ENCODE data around the gene PSPH.

PSPH gene

GRCh38 chr7:56007891-56008290 lies 43.4 kb downstream of the PSPH start:
- no peak for DNase-seq (ENCODE audit: low read depth in 1 of 2, low spot score in 1 of 2)
- in situ Hi-C loops (cut with HindIII; ENCODE audit: low pct_unique_long_range_greater_than_20kb, low sequenced_read_pairs) = no loop called here
- no peak for TF ChIP-seq JUND (IDR thresholded peaks at IDR 0.05; ENCODE audit: low read depth)

DNA sequence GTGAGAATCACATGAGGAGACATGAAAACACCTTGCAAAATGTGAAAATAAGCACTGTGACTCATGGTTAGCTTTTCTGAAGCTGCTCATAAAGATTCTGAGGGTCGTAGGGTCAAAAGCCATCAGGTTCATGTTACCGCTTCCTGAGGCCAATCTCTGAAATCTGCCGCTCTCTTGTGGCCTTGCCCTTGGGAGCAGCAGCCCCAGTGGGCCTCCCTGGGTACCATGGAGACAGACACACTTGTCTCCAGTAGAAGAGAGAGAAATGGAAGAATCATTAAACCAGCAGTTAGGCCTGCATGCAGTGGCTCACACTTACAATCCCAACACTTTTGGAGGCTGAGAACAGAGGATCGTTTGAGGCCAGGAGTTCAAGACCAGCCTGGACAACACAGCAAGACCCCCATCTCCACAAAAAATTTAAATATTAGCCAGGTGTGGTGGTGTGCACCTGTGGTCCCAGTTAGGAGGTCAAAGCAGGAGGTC lies 44.0 kb downstream of the PSPH start:
- no peak for TF ChIP-seq JUND (IDR thresholded peaks at IDR 0.05; ENCODE audit: low read depth)
- in situ Hi-C loops (cut with HindIII; ENCODE audit: low pct_unique_long_range_greater_than_20kb, low sequenced_read_pairs) = no loop called here

DNA sequence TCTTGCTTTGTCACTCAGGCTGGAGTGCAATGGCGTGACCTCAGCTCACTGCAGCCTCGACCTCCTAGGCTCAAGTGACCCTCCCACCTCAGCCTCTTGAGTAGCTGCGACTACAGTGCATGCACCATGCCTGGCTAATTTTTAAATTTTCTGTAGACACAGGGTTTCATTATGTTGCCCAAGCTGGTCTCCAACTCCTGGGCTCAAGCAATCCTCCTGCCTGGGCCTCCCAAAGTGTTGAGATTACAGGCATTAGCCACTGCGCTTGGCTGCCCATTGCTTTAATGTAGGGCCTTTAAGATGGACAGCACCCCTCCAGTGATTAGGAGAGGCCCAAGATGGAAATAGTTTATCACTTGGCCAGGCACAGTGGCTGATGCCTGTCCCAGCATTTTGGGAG lies 47.5 kb downstream of the PSPH start:
- TF ChIP-seq JUND (IDR thresholded peaks at IDR 0.05; ENCODE audit: low read depth) = no peak
- DNase-seq (ENCODE audit: low read depth in 1 of 2, low spot score in 1 of 2) = no peak
- in situ Hi-C loops (cut with HindIII; ENCODE audit: low pct_unique_long_range_greater_than_20kb, low sequenced_read_pairs) = no loop called here

More for the DNA sequence above, 44.0 kb downstream of the PSPH start:
- no peak for DNase-seq (ENCODE audit: low read depth in 1 of 2, low spot score in 1 of 2)

DNA sequence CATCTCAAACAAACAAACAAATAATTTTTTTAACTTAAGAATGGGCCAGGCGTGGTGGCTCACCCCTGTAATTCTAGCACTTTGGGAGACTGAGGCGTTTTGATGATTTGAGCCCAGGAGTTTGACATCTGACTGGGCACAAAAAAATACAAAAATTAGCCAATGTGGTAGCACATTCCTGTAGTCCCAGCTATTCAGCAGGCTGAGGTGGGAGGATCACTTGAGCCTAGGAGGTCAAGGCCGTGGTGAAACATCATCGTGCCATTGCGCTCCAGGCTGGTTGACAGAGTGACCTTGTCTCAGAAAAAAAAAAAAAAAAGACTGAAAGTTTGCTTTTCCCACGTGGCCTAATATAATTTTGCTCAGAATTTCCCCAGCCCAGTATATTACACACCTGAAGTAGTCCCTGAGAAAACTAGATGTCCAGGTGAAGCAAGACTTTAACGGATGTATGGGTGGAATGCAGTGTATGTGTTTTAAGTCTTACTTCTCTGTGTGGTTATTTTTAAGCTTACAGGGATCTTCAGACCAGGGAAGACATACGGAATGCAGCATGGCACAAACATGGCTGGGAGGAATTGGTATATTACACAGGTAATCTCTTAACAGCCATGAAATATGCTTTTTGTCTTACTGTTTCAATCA lies 54.3 kb downstream of the PSPH start:
- no peak for DNase-seq (ENCODE audit: low read depth in 1 of 2, low spot score in 1 of 2)
- in situ Hi-C loops (cut with HindIII; ENCODE audit: low pct_unique_long_range_greater_than_20kb, low sequenced_read_pairs) = no loop called here
- TF ChIP-seq JUND (IDR thresholded peaks at IDR 0.05; ENCODE audit: low read depth) = no peak

- in situ Hi-C loops (cut with HindIII; ENCODE audit: low pct_unique_long_range_greater_than_20kb, low sequenced_read_pairs) = no loop called here
- no peak for DNase-seq (ENCODE audit: low read depth in 1 of 2, low spot score in 1 of 2)
- TF ChIP-seq JUND (IDR thresholded peaks at IDR 0.05; ENCODE audit: low read depth) = no peak
These were observed 58.9 kb downstream of the PSPH start for GRCh38 chr7:55992346-55992745.

- no peak for TF ChIP-seq JUND (IDR thresholded peaks at IDR 0.05; ENCODE audit: low read depth)
- no peak for DNase-seq (ENCODE audit: low read depth in 1 of 2, low spot score in 1 of 2)
- in situ Hi-C loops (cut with HindIII; ENCODE audit: low pct_unique_long_range_greater_than_20kb, low sequenced_read_pairs) = no loop called here
These were observed 67.7 kb downstream of the PSPH start for GRCh38 chr7:55983537-55983936.

- in situ Hi-C loops (cut with HindIII; ENCODE audit: low pct_unique_long_range_greater_than_20kb, low sequenced_read_pairs) = no loop called here
- TF ChIP-seq JUND (IDR thresholded peaks at IDR 0.05; ENCODE audit: low read depth) = no peak
These were observed 71.0 kb downstream of the PSPH start for GRCh38 chr7:55980266-55980665.

DNA sequence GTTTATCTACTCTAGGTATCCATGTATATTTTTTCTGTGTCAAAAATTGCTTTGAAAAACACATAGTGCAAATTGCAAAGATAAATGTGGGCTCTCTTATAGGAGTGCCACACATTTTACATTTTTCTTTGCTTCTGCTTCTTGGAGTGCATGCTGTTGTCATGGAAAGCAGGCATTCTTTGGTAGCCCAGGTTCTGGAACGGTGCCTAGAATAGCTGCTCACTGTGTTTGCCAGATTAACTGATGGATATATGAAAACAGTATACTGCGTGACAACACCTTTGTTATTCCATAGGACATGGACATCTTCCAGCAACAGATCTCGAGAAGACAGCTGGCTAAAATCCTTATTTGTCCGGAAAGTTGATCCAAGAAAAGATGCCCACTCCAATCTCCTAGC lies 73.4 kb downstream of the PSPH start:
- DNase-seq (ENCODE audit: low read depth in 1 of 2, low spot score in 1 of 2) = peak in 1 of 2 experiments; percentile 48
- in situ Hi-C loops (cut with HindIII; ENCODE audit: low pct_unique_long_range_greater_than_20kb, low sequenced_read_pairs) = no loop called here
- TF ChIP-seq JUND (IDR thresholded peaks at IDR 0.05; ENCODE audit: low read depth) = no peak

More at GRCh38 chr7:55980266-55980665, 71.0 kb downstream of the PSPH start:
- DNase-seq (ENCODE audit: low read depth in 1 of 2, low spot score in 1 of 2) = no peak

- DNase-seq (ENCODE audit: low read depth in 1 of 2, low spot score in 1 of 2) = no peak
- no peak for TF ChIP-seq JUND (IDR thresholded peaks at IDR 0.05; ENCODE audit: low read depth)
- in situ Hi-C loops (cut with HindIII; ENCODE audit: low pct_unique_long_range_greater_than_20kb, low sequenced_read_pairs) = no loop called here
These were observed 75.1 kb downstream of the PSPH start for GRCh38 chr7:55975988-55976633.

DNA sequence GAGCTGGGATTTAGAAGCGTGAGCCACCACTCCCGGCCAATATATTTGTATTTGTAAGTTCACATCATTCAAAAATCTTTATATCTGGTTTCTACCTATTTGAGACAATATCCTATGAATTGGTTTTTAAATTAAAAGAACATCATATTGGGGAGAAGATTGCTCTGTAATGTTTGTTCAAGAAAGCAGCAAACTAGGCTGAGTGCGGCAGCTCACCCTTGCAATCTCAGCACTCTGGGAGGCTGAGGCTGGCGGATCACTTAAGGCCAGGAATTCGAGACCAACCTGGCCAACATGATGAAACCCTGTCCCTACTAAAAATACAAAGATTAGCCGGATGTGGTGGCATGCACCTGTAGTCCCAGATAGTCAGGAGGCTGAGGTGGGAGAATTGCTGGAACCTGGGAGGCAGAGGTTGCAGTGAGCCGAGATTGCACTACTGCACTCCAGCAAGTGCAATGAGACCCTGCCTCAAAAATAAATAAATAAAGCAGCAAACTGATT lies 77.4 kb downstream of the PSPH start:
- no peak for TF ChIP-seq JUND (IDR thresholded peaks at IDR 0.05; ENCODE audit: low read depth)
- in situ Hi-C loops (cut with HindIII; ENCODE audit: low pct_unique_long_range_greater_than_20kb, low sequenced_read_pairs) = no loop called here
- no peak for DNase-seq (ENCODE audit: low read depth in 1 of 2, low spot score in 1 of 2)

GRCh38 chr7:55970978-55971377 lies 80.3 kb downstream of the PSPH start:
- no peak for TF ChIP-seq JUND (IDR thresholded peaks at IDR 0.05; ENCODE audit: low read depth)
- in situ Hi-C loops (cut with HindIII; ENCODE audit: low pct_unique_long_range_greater_than_20kb, low sequenced_read_pairs) = no loop called here

DNA sequence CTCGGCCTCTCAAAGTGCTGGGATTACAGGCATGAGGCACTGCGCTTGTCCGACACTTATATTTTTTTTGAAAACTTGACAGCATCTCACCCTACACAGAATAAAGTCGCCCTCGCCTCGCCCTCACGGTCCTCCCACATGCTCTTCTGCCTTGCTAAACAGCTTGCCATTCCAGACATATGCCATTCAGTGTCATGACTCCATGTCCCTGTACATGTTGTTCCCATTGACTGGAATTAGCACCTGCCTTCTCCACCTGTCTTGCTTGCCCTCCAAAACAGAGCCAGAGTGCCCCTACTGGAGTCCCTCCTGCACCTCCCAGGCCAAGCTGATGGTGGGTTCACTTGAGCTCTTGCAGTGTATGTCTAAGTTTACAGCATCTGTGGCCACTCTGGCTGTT lies 80.7 kb downstream of the PSPH start:
- in situ Hi-C loops (cut with HindIII; ENCODE audit: low pct_unique_long_range_greater_than_20kb, low sequenced_read_pairs) = no loop called here
- no peak for TF ChIP-seq JUND (IDR thresholded peaks at IDR 0.05; ENCODE audit: low read depth)
- peak in 1 of 2 experiments; percentile 23 for DNase-seq (ENCODE audit: low read depth in 1 of 2, low spot score in 1 of 2)

More at GRCh38 chr7:55970978-55971377, 80.3 kb downstream of the PSPH start:
- DNase-seq (ENCODE audit: low read depth in 1 of 2, low spot score in 1 of 2) = peak in 1 of 2 experiments; percentile 79

DNA sequence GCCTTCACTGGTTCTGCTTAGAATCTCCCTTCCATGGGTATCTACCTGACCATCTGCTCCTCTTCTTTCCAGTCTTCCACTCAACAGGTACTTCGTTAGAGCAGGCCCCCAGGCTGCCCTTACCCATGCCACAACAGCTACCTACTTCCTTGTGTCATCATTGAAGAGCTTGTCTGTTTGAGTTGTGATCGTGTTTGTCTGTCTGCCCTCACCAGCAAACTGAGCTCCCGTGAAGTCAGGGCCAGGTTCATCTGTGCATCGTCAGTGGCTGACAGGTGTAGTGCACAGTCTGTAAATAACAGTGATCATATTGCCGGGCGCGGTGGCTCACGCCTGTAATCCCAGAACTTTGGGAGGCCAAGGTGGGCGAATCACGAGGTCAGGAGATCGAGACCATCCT lies 81.9 kb downstream of the PSPH start:
- no peak for TF ChIP-seq JUND (IDR thresholded peaks at IDR 0.05; ENCODE audit: low read depth)
- peak in 1 of 2 experiments; percentile 78 for DNase-seq (ENCODE audit: low read depth in 1 of 2, low spot score in 1 of 2)
- in situ Hi-C loops (cut with HindIII; ENCODE audit: low pct_unique_long_range_greater_than_20kb, low sequenced_read_pairs) = no loop called here

Data from T47D (cell line).